Epidermal melanocyte (primary cell): ENCODE measurements around the gene VAV3.

ENCODE experiments used
- DNase-seq: peaks from one replicate; pipeline ENCODE4 v3.0.0; 2011; ENCODE audit warnings: low spot score; ENCODE audit not compliant: insufficient read length

Gene VAV3

GRCh38 chr1:107594536-107594935, 370.4 kb downstream of the VAV3 start:
- no peak for DNase-seq

GRCh38 chr1:107593501-107594209, 371.3 kb downstream of the VAV3 start:
- DNase-seq, result no peak

DNA sequence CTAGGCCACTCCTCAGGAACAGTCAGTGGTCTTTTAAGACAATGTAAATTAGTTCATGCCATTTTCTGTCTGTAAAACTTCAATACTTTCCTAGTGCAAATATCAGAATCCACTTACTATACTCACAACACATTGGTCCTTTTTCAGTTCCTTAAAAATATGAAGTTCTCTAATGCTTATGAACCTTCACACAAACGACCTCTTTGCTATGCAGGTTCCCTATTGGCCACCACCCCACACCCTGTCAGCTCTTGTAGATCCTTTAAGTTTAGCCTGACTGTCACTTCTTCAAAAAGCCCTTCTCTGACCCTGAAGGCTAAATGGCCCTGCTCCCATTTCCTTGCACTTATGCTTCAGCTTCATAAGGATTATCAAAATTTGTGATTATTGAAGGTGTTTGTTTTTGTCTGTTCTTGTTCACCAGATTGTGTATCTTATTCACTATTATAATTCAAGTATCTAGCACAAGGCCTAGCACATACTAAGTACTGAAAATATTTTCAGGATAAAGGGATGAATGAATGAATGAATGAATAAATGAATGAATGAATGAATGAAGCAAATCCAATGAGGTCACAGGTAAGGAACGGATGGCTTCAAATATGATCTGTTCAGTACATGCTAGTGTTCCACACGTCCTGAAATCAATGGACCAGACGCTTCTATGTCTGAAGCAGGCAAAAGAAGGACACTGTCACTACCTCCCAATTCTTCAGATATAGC, 373.9 kb downstream of the VAV3 start:
- no peak for DNase-seq

DNA sequence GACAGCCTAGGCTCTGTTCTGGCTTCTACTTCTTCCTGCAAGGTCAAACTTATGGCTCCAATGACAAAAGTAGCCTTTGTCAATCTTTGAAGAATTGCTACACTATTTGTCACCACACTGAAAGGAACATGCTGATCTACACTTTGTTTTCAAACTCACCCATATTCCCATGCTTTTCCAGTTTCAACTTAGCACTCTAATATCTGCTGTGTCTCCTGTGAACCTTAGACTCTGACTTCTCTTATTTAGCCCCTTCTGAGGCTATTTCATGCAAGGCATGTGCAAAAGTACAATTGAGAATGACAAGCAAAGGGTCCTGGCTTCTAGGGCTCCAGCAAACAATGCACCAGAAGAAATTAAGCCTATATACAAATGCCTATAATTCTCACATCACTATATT, 374.9 kb downstream of the VAV3 start:
- no peak for DNase-seq

DNA sequence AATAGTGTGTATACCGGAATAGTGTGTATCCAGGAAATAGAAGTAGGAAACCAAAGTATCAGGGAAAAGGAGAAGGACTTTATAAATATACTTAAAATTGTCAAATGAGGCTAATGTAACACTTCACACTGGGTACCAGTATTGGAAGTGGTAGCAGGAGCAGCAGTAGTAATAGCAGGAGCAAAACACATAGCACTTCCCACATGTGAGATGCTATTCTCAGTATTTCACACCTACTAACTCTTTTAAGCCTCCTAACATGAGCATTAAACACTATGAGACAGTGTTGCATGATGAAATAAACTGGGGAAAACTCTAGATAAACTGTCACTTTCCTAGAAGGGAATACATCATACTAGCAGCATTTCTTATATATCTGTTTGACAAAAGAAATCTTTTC, 376.7 kb downstream of the VAV3 start:
- no peak for DNase-seq

DNA sequence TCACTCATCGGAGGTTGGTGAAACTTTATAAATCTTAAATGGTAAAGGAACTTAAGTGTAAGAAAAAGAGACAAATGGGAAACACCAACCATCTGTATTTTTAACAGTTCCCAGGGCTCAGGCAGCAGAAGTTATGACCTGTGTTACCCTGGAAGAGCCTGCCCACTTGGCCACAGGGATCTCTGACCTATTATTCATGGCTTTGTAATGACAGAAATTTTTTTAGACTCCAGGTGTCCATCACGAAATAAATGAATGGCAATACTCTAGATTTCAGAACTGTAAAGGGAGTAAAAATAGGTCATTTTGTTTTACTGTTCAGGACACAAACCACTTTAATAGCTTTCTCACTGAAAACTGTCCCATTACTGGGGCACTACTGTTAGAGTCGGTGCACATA, 389.8 kb downstream of the VAV3 start:
- no peak for DNase-seq

GRCh38 chr1:107574044-107574443, 390.9 kb downstream of the VAV3 start:
- DNase-seq, result no peak

GRCh38 chr1:107572674-107573211, 392.2 kb downstream of the VAV3 start:
- no peak for DNase-seq

DNA sequence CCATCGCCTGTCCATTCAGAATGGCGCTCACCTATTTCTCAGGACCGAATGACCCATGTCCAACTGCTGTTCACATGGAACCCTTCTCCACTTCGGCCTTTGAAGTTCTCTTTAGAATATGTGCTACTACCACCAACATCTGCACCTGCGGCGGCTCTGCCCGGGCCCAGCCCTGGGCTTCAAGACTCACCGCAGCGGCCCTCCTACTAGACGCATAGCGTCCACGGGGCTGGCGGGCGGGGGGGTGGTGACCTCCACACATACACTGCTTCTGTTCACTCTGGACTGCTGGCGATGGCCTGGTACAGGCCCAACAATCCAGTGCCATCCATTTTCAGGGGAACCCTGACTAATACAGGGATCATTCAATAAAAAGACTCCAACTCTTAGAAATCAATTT, 394.2 kb downstream of the VAV3 start:
- DNase-seq, result no peak

DNA sequence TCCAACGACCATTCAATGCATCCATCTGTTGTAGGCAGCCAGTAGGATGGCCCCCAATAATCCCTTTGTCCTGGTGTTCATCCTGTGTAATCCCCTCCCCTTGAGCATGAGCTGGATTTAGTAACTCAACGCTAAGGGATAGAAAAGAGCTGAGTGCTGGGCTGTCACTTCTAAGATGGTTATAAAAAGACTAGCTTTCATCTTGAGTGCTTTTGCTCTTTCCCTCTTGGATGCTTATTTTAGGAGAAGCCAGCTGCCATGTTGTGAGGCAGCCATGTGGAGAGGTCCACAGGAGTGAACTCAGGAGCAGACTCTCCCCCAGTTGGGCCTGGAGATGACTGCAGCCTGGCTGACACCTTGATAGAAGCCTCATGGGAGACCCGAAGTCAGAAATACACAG, 401.5 kb downstream of the VAV3 start:
- DNase-seq, result no peak

GRCh38 chr1:107559881-107560280, 405.1 kb downstream of the VAV3 start:
- no peak for DNase-seq

DNA sequence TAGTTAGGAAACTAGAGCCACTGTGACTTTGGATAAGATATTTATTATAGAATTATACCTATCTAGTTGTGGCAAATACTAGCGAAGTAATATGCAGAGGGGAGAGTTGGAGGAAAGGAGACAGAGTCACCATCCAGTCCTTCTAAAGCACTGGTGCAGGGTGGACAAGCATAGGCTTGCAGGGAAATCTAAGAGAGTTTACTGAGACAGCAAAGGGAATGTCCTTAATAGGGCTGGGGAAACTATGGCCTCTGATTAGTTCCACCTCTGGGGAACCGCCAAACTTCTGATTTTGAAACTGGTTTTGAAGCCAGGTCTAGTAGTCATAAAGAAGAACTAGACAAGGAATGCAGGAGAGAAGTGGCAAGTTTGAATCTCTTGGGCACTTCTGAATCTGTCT, 407.9 kb downstream of the VAV3 start:
- DNase-seq, result no peak

DNA sequence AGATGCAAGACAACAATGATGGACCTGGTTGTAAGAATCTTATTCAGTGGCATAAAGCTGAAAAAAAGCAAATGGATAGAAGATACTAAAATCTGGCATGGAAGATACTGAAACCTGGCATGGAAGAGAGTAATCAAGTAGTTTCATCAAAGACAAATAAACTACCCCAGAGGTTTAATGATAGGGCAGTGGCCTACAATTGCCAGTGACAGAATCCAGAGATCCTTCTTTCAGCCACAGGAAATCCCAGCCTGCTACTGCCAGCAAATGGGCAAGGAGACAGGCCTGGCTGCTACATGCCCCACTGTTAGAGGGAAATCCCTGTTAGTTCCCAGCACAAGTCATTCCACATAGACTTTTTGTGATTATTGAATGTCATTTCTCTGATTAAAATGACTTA, 409.4 kb downstream of the VAV3 start:
- DNase-seq, result no peak

DNA sequence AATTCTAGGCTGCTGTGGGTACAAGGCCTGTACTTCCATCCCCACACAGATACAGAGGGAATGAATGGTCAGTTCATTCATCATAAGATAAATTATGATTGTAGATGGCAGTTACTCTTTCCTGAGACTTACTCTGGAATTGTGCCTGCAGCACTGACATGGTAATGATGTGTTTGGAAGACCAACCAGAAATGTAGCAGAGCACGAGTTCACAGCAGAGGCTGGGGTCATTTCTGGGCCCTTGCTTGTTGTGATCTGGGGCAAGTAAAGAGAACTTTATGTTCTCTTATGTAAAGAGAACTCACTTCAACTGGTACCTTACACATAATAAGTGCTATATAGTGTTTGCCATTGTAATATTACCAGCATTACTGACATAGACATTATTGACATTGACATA, 412.2 kb downstream of the VAV3 start:
- DNase-seq, result no peak

DNA sequence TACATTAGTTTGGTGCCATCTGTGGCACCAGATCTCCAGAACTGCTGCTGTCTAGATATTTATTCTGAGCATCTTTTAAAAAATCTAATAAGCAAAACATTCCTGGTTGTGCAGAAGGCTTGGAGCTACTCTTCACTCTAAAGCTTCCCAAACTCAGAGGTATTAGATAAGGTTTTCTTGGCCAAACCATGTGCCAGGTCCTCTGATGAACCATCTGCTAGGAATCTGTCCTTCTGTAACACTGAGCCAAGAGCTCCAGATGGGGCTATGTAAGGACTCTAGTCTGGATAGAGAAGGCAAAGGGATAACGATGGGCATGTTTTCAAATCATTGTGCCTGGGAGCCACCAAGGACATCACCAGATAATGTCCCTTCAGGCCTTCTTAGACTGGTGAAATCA, 413.5 kb downstream of the VAV3 start:
- no peak for DNase-seq

GRCh38 chr1:107550358-107550757, 414.6 kb downstream of the VAV3 start:
- DNase-seq, result no peak

- DNase-seq, result no peak
Measured at GRCh38 chr1:107549152-107549810, 415.7 kb downstream of the VAV3 start.

DNA sequence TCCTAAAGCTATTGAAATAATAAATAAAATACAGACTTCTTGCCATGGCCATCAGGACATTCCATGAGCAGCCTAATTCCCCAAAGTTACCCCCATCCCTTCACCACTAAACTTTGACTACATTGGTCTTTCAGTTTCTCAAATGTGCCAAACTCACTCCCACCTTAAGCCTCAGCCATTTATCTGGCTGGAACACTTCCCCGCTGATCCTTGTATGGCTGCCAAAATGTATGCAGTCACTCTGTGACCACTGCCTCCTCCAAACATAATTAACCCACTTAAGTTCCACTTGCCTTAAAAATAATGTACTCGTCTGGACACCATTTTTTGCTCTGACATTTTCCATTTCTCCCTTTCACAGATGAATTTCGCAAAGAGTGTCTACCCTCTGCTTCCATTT, 416.7 kb downstream of the VAV3 start:
- no peak for DNase-seq

- no peak for DNase-seq
Measured at GRCh38 chr1:107547363-107548155, 417.4 kb downstream of the VAV3 start.

DNA sequence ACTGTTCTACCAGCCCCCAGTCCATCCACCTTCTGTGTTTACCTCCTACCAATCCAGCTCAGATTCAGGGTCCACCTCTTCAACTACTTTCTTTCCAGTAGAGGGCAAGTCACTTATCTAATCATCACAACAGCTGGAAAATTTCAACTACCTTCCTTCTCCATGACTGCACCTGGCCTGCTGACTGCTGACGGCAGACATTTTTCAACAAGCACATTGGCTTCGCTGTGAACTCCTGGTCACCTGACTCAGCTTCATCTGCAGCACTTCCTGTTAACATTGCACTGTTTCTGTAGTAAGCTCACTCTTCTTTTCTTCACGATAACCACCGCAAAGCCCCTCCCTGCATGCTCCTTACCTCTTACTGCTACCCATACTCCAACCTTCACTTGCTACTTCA, 418.4 kb downstream of the VAV3 start:
- DNase-seq, result no peak

DNA sequence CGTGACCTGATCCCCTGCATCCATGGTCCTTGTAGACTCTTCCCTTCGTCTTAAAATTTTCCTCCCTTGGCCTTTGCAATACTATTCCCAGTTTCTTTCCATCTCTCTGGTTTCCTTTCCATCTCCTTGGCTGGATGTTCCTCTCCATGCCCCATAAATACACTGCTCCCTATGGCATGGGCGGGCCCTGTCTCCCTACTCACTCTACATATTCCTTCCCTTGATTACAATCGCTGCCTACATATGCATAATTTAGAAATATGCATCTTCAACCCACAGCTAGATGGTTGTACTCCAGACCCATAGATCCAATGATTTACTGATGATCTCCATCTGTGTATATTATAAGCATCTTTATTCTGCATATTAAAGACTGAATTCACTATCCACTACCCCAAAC, 419.1 kb downstream of the VAV3 start:
- DNase-seq, result no peak
